Stomach (tissue), 4 donors: ENCODE measurements around the gene MEA1.

Source experiments
- CTCF ChIP-seq, 7 experiments: fragments of 450-650 bp in 4 of 7; fragments of 200-600 bp in 3 of 7; sonication (generic) in 3 of 7; IDR thresholded peaks; one replicate each; pipeline ENCODE4 v1.5.1; 2016 to 2019; ENCODE audit warnings: antibody characterized with exemption in 7 of 7, control low read depth in 2 of 7, mild to moderate bottlenecking in 1 of 7
- EP300 ChIP-seq: sonication (generic); formaldehyde crosslinking; IDR thresholded peaks from one replicate; pipeline ENCODE4 v1.6.1; 2017; ENCODE audit warnings: antibody characterized with exemption
- POLR2AphosphoS5 ChIP-seq, 3 donors: sonication (generic); formaldehyde crosslinking; IDR thresholded peaks; one replicate each; pipeline ENCODE4 v1.6.1; 2016; ENCODE audit warnings: antibody characterized with exemption in 3 of 3

GRCh38 chr6:42984001-42984923, 29.5 kb downstream of the MEA1 start, which contains the start of gene PPP2R5D:
- TF ChIP-seq CTCF (IDR thresholded peaks at IDR 0.05) (peak in 1 of 7 experiments; percentile 18), POLR2AphosphoS5 (IDR thresholded peaks at IDR 0.05) (peak; percentile 36 to 95 (median 87)), EP300 (no peak)
